K562 (cell line): ENCODE results near the gene CREB3L4. TPM values are rescaled to one million over a fixed set of nuclear protein-coding genes. Genes with fewer than 3 reads are reported as not detected.

Experiments used
- ARHGAP35 ChIP-seq: fragments of 450-650 bp; IDR thresholded peaks from 2 replicates; pipeline ENCODE4 v1.6.1; 2018; ENCODE audit not compliant: partially characterized antibody
- ATF4 ChIP-seq: fragments of 450-650 bp; formaldehyde crosslinking; IDR thresholded peaks from 2 replicates; pipeline ENCODE4 v1.4.0; 2022; ENCODE audit warnings: mild to moderate bottlenecking, moderate library complexity
- BRCA1 ChIP-seq, 2 experiments: fragments of 450-650 bp in 1 of 2; sonication (generic) in 1 of 2; formaldehyde crosslinking in 1 of 2; IDR thresholded peaks; 2 replicates each; pipeline versions ENCODE4 v1.5.0 to v1.6.1; 2017 to 2020; ENCODE audit warnings: mild to moderate bottlenecking in 1 of 2, missing genetic modification reagents in 1 of 2
- FOXA3 ChIP-seq, 2 experiments: fragments of 450-650 bp in 1 of 2; sonication (generic) in 1 of 2; formaldehyde crosslinking; IDR thresholded peaks in 1 of 2; conservative IDR thresholded peaks in 1 of 2; 2 replicates each; pipeline versions ENCODE4 v1.4.0 to v1.8.0; 2020 to 2022; ENCODE audit warnings: mild to moderate bottlenecking in 2 of 2, missing genetic modification reagents in 1 of 2
- HDAC6 ChIP-seq: IDR thresholded peaks from 2 replicates; pipeline ENCODE4 v1.6.1; 2012; ENCODE audit warnings: low read depth, mild to moderate bottlenecking, control low read depth, inconsistent platforms, low read length, moderate library complexity
- HEY1 ChIP-seq: fragments of 250-450 bp; sonication (Bioruptor Pico); IDR thresholded peaks from 2 replicates; pipeline ENCODE4 v1.5.0; 2020; ENCODE audit warnings: mild to moderate bottlenecking, moderate library complexity, borderline replicate concordance
- KLF13 ChIP-seq: fragments of 450-650 bp; IDR thresholded peaks from 2 replicates; pipeline ENCODE4 v1.6.1; 2016; ENCODE audit warnings: missing genetic modification characterization, low read depth, mild to moderate bottlenecking, missing compliant biosample characterization, moderate library complexity, borderline replicate concordance
- LCOR ChIP-seq: sonication (generic); formaldehyde crosslinking; IDR thresholded peaks from 2 replicates; pipeline ENCODE4 v1.8.0; 2022; ENCODE audit warnings: mild to moderate bottlenecking, missing genetic modification reagents
- MITF ChIP-seq: IDR thresholded peaks from 2 replicates; pipeline ENCODE4 v1.6.1; 2014; ENCODE audit warnings: antibody characterized with exemption
- NEUROD1 ChIP-seq: fragments of 150-350 bp; IDR thresholded peaks from 2 replicates; pipeline ENCODE4 v1.6.1; 2014; ENCODE audit warnings: borderline replicate concordance, low read length, low read depth; ENCODE audit not compliant: partially characterized antibody
- SIN3B ChIP-seq: fragments of 450-650 bp; IDR thresholded peaks from 2 replicates; pipeline ENCODE4 v1.6.1; 2017; ENCODE audit warnings: low read depth, mild to moderate bottlenecking, moderate library complexity
- ZNF407 ChIP-seq: fragments of 450-650 bp; IDR thresholded peaks from 2 replicates; pipeline ENCODE4 v1.6.1; 2016; ENCODE audit warnings: low read depth
- ZNF76 ChIP-seq: fragments of 250-450 bp; sonication (Bioruptor Pico); IDR thresholded peaks from 2 replicates; pipeline ENCODE4 v1.4.0; 2020; ENCODE audit warnings: mild to moderate bottlenecking, moderate library complexity, borderline replicate concordance
- polyA plus RNA-seq, 8 experiments: library from polyadenylated mRNA; depleted of rRNA in 4 of 8; stranded (reverse) in 5 of 8; unstranded in 3 of 8; fragments of >200 nt; fragmentation: Nextera tagmentation in 2 of 8; fragmentation: Illumina TruSeq in 1 of 8; extraction: Ambion mirVana in 2 of 8; extraction: Trizol in 1 of 8; gene quantifications; 2 replicates each; pipeline versions ENCODE4 v1.2.1 to v1.2.3, GENCODE V29; 2011 to 2014; ENCODE audit warnings: inconsistent platforms in 1 of 8, missing spikeins in 1 of 8
- total RNA-seq, 7 experiments: library from RNA; depleted of rRNA in 6 of 7; stranded (reverse); fragments of >200 nt in 6 of 7; fragmentation: Illumina TruSeq in 2 of 7; extraction: Trizol in 2 of 7; gene quantifications; 2 replicates each; pipeline versions ENCODE4 v1.2.1 to v1.2.3, GENCODE V29; 2011 to 2021; ENCODE audit warnings: low replicate concordance in 1 of 7

CREB3L4 gene
- total and polyA plus RNA-seq, 9 of the 15 experiments (the other 6 are each of a cell fraction or from before 2014, with no cell fraction given), result 9.9 to 18.6 (median 13.9) TPM

- TF ChIP-seq BRCA1 (IDR thresholded peaks at IDR 0.05) (no peak), BRCA1 (CRISPR knock-in tag; IDR thresholded peaks at IDR 0.05) (no peak), LCOR (peak; percentile 93), KLF13 (tag) (no peak), ARHGAP35 (no peak), ATF4 (CRISPR knock-in tag) (no peak), FOXA3 (CRISPR knock-in tag; conservative IDR thresholded peaks at IDR 0.05 in 1 of 2, IDR thresholded peaks at IDR 0.05 in 1 of 2) (peak in 1 of 2 experiments; percentile 56; a peak in 2 of 4 replicates), MITF (peak; percentile 44; the same call in 1 of the 2 replicates), HEY1 (CRISPR knock-in tag) (no peak), HDAC6 (no peak), NEUROD1 (peak; percentile 87), ZNF407 (no peak), ZNF76 (CRISPR knock-in tag) (no peak), SIN3B (peak; percentile 32; the same call in 1 of the 2 replicates)
Measured at GRCh38 chr1:153967107-153967999, at the start of gene CREB3L4 (continued).
